ENCODE measurements around the gene POLR3A.

- TF ChIP-seq, protein P1, sequence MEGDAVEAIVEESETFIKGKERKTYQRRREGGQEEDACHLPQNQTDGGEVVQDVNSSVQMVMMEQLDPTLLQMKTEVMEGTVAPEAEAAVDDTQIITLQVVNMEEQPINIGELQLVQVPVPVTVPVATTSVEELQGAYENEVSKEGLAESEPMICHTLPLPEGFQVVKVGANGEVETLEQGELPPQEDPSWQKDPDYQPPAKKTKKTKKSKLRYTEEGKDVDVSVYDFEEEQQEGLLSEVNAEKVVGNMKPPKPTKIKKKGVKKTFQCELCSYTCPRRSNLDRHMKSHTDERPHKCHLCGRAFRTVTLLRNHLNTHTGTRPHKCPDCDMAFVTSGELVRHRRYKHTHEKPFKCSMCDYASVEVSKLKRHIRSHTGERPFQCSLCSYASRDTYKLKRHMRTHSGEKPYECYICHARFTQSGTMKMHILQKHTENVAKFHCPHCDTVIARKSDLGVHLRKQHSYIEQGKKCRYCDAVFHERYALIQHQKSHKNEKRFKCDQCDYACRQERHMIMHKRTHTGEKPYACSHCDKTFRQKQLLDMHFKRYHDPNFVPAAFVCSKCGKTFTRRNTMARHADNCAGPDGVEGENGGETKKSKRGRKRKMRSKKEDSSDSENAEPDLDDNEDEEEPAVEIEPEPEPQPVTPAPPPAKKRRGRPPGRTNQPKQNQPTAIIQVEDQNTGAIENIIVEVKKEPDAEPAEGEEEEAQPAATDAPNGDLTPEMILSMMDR (IDR thresholded peaks at IDR 0.05), result no peak
- no peak for TF ChIP-seq POLR2AphosphoS5 (IDR thresholded peaks at IDR 0.05; ENCODE audit: insufficient read depth in 1 of 2, low read depth in 1 of 2)
Observed at GRCh38 chr10:78019264-78019663, 10.1 kb downstream of the POLR3A start.
